ENCODE results near the gene RIN2. TPM values are rescaled to one million over a fixed set of nuclear protein-coding genes. Genes with fewer than 3 reads are reported as not detected.

Gene RIN2
- polyA plus RNA-seq, 1 donor (not counting 4 experiments of a cell fraction or from before 2014, with no cell fraction given), result 40.1 TPM

DNA sequence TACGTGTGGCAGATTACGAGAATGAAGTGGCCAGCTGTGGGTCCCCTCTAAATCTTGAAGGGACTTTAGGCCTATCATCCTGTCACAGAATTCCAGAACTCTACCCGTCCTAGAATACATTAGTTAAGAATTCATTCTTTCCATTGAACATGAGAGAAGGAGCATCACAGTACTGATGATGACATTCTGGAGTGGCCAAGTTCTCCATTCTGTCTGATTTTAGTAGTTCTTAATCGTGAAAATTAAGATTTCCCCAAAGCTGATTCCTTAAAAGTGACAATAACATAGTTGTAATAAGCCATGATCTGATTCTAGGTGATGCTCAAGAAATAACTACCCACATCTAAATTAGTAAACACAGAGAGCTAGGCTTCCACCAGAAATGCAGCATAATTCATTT, 35.0 kb upstream of the RIN2 start:
- Histone ChIP-seq H3K4me2 (ENCODE audit: control insufficient read depth, extremely low read depth, insufficient read depth, low read depth, low read length) (no peak overlapping the region), H3K9me3 (ENCODE audit: control insufficient read depth, low read depth, low read length) (no peaks in the 10 kb centered on the region), H3K36me3 (ENCODE audit: control insufficient read depth in 2 of 2, extremely low read depth in 1 of 2, insufficient read depth in 2 of 2, low read length in 2 of 2) (no peaks in the 10 kb centered on the region), H3K9me1 (ENCODE audit: control insufficient read depth, extremely low read depth, insufficient read depth, low read length) (no peaks in the 10 kb centered on the region), H3K27ac (ENCODE audit: control insufficient read depth, insufficient read depth, low read length) (no peak overlapping the region), H3K4me3 (ENCODE audit: control insufficient read depth in 2 of 3, extremely low read depth in 1 of 3, insufficient read depth in 2 of 3, low read depth in 1 of 3, low read length in 3 of 3) (no peak overlapping the region), H3K27me3 (ENCODE audit: control insufficient read depth, extremely low read depth, insufficient read depth, low read length) (peaks cover 16% of the 10 kb centered on the region), H2AFZ (ENCODE audit: control insufficient read depth, low read length) (no peak overlapping the region), H3K4me1 (ENCODE audit: control insufficient read depth, extremely low read depth, insufficient read depth, low read length) (peaks cover 5% of the 10 kb centered on the region), H3K79me2 (ENCODE audit: control insufficient read depth, insufficient read depth, low read length) (no peaks in the 10 kb centered on the region), H3K9ac (ENCODE audit: control insufficient read depth, extremely low read depth, insufficient read depth, low read length) (no peak overlapping the region), H4K20me1 (ENCODE audit: control insufficient read depth, extremely low read depth, insufficient read depth, low read length) (no peaks in the 10 kb centered on the region)
- DNase-seq (ENCODE audit: low read depth, low spot score) (no peak), FAIRE-seq (no peak)
- TF ChIP-seq CTCF (optimal IDR thresholded peaks at IDR 0.05 in 1 of 3, IDR thresholded peaks at IDR 0.05 in 1 of 3, conservative IDR thresholded peaks at IDR 0.05 in 1 of 3; ENCODE audit: extremely low read depth in 1 of 3, insufficient read depth in 2 of 3, low read length in 3 of 3), result no peak
- TF ChIP-seq EZH2 (IDR thresholded peaks at IDR 0.05; ENCODE audit: low read length), result no peak
- dilution Hi-C loops (cut with MboI; ENCODE audit: extremely low pct_ligation_motif_present, low sequenced_read_pairs), result no loop called here

DNA sequence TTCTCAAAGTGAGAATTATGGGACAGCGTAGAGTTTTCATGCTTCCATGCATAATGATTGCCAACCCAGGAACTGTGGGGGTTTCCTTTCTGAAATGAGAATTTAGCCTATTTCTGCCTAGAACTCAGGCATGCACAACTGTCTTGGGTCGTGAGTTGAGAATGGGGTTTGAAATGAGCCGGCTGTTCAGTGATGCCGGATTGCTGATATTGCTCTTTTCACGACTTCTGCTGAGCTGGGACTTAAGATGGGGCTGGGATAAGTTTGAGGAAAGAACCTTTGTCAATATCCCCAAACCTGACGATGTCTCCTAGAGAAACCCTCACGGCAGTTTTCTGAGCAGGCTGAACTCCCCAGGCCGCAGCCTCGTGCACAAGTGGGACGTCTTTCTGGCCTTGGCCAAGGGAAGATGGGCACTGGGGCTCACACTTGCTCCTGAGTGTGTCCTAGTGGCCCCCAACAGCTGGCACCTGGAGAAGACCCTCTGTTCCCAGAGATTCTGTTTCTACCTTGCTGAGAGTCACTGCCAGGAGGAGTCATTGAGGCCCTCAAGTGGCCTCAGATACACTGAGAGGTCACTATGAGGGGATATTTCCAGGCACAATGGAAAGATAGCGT, 34.1 kb upstream of the RIN2 start:
- Histone ChIP-seq H3K36me3 (ENCODE audit: control insufficient read depth in 2 of 2, extremely low read depth in 1 of 2, insufficient read depth in 2 of 2, low read length in 2 of 2) (no peaks in the 10 kb centered on the region), H4K20me1 (ENCODE audit: control insufficient read depth, extremely low read depth, insufficient read depth, low read length) (no peaks in the 10 kb centered on the region), H2AFZ (ENCODE audit: control insufficient read depth, low read length) (no peak overlapping the region), H3K79me2 (ENCODE audit: control insufficient read depth, insufficient read depth, low read length) (no peaks in the 10 kb centered on the region), H3K4me2 (ENCODE audit: control insufficient read depth, extremely low read depth, insufficient read depth, low read depth, low read length) (no peak overlapping the region), H3K4me1 (ENCODE audit: control insufficient read depth, extremely low read depth, insufficient read depth, low read length) (peaks cover 5% of the 10 kb centered on the region), H3K9me1 (ENCODE audit: control insufficient read depth, extremely low read depth, insufficient read depth, low read length) (no peaks in the 10 kb centered on the region), H3K9me3 (ENCODE audit: control insufficient read depth, low read depth, low read length) (no peaks in the 10 kb centered on the region), H3K9ac (ENCODE audit: control insufficient read depth, extremely low read depth, insufficient read depth, low read length) (no peak overlapping the region), H3K4me3 (ENCODE audit: control insufficient read depth in 2 of 3, extremely low read depth in 1 of 3, insufficient read depth in 2 of 3, low read depth in 1 of 3, low read length in 3 of 3) (no peak overlapping the region), H3K27ac (ENCODE audit: control insufficient read depth, insufficient read depth, low read length) (no peak overlapping the region), H3K27me3 (ENCODE audit: control insufficient read depth, extremely low read depth, insufficient read depth, low read length) (peaks cover 11% of the 10 kb centered on the region)
- FAIRE-seq (no peak), DNase-seq (ENCODE audit: low read depth, low spot score) (no peak)
- TF ChIP-seq CTCF (optimal IDR thresholded peaks at IDR 0.05 in 1 of 3, IDR thresholded peaks at IDR 0.05 in 1 of 3, conservative IDR thresholded peaks at IDR 0.05 in 1 of 3; ENCODE audit: extremely low read depth in 1 of 3, insufficient read depth in 2 of 3, low read length in 3 of 3), result no peak
- dilution Hi-C loops (cut with MboI; ENCODE audit: extremely low pct_ligation_motif_present, low sequenced_read_pairs), result no loop called here

Measured in keratinocyte (primary cell).